HG03565 (cell line): ENCODE data around the gene EMC9.
"Not testable (repeated sequence)": the region's sequence is repeated elsewhere in the genome, so short reads cannot be mapped to it uniquely, and the experiment has no call there.

Experiments
- ATAC-seq: cut with Tn5 transposase; IDR thresholded peaks from one replicate; pipeline ENCODE4 v1.9.1; 2021; ENCODE audit warnings: mild to moderate bottlenecking, moderate library complexity; ENCODE audit not compliant: unreplicated experiment

EMC9 gene

DNA sequence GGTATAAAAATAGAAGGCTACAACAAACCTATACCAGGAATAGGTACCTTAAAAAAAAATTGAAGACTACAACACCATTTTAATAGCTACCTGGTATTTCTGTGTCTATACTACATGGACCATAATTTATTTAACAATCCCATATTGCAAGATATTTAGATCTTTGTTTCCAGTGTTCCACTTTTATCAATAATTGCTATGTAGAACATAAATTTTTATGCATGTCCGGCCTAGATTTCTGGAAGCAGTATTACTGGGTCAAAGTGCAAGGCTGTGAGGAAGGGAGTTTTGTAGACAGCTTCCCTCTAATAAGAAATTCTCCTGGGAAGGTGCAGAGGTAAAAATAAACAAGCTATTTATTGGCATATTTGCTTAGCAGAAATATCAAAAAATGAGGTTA is 30.9 kb downstream of the EMC9 start:
- ATAC-seq: no peak

DNA sequence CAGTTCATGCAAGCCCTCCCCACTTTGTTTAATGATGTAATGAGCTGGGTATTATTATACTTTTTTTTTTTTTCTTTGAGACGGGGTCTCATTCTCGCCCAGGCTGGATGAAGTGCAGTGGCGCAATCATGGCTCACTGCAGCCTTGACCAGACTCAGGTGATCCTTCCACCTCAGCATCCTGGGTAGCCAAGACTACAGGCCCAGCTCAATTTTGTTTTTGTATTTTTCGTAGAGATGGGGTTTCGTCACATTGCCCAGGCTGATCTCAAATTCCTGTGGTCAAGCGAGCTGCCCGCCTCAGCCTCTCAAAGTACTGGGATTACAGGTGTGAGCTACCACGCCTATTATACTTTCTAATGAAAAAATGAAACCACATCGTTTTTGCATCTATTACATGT is 31.3 kb downstream of the EMC9 start:
- ATAC-seq: no peak

DNA sequence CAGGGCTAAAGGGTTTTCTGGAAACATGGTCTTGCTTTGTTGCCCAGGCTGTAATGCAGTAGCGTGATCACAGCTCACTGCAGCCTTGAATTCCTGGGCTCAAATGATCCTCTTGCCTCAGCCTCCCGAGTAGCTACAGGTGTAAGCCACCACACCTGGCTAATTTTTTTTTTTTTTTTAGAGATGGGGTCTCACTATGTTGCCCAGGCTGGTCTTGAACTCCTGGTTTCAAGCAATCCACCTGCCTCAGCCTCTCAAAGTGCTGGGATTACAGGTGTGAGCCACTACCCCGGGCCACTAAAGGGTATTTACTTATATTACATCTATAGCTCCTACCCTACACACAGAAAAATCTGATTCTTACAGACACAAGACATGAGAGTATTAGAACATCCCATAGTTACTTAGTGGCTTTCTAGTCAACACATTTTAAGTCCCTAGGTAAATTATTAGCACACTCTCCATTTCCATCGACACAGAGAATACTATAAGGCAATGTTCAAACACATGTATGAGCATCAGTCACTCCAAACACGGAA is 33.0 kb downstream of the EMC9 start:
- no peak for ATAC-seq

DNA sequence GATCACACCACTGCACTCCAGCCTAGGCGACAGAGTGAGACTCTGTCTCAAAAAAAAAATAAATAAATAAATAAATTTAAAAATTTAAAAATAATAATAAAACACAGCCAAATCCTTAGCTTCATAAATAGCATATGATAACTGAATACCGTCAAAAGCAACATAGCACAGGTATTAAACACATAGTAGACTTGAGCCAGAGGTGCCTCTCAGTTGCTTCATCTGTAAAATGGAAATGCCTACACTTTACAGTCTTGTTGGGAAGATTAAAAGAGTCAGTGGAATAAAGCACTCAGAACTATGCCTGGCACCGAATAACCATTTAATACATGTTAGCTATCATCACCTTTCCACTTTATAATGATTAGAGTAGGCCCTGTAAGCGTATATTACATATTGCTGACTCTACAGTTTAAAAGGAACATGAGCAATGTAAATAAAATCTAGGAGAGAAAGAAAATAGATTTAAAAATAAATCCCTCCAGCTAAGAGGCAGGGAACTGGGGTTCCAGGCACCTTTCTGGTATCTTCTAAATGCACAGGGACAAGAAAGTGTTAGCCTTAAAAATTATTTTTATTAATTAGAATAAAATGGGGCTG is 34.6 kb downstream of the EMC9 start:
- no peak for ATAC-seq

DNA sequence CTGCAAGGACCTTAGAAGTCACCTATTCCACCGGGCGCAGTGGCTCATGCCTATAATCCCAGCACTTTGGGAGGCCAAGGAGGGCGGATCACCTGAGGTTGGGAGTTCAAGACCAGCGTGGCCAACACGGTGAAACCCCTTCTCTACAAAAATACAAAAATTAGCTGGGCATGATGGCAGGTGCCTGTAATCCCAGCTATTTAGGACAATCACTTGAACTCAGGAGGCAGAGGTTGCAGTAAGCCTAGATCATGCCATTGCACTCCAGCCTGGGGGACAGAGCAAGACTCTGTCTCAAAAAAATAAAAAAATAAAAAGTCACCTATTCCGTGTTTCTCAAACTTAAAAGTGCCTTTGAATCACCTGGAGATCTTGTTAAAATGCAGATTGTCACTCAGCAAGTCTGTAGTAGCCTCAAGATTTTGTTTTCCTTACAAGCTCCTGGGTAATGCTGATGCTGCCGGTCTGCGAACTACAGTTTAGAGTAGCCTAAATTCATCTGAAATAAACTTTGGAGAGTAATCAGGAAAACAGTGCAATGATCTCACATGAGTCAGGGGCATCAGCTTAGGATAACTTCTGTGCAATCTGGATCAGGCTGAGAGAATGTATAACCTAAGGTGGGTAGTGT is 35.7 kb downstream of the EMC9 start:
- not testable (repeated sequence) for ATAC-seq

DNA sequence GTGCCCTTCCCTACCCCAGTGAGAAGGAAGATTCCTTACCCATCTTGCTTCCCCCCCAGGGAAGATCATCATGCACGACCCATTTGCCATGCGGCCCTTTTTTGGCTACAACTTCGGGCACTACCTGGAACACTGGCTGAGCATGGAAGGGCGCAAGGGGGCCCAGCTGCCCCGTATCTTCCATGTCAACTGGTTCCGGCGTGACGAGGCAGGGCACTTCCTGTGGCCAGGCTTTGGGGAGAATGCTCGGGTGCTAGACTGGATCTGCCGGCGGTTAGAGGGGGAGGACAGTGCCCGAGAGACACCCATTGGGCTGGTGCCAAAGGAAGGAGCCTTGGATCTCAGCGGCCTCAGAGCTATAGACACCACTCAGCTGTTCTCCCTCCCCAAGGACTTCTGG is 37.9 kb downstream of the EMC9 start:
- no peak for ATAC-seq

DNA sequence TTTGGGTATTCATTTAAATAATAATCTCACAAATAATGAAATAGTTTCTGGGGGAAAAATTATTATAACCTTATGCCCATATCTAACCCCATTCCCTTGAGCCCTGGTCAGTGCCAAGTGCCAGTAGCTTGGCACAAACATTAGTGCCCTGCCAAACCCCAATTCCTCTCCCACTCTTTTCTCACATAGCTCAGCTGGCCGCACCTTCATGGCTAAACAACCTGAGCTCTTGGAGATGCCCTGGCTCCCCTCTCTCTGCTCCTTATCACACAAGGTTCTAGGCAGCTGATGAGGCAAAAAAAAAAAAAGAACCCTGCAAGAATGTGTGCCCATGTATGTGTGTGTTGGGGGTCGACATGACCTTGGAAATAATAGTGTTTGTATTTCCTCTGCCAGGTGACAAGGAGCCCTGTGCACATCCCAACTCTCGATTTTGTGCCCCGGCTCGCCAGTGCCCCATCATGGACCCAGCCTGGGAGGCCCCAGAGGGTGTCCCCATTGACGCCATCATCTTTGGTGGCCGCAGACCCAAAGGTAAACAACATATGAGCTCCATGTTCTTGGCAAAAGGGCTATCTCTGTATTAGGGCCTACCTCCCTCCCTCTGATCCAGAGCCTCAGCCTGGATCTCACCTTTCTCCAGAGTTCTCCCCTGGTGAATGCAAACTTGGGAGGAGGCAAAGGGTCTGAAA is 38.9 kb downstream of the EMC9 start:
- no peak for ATAC-seq

DNA sequence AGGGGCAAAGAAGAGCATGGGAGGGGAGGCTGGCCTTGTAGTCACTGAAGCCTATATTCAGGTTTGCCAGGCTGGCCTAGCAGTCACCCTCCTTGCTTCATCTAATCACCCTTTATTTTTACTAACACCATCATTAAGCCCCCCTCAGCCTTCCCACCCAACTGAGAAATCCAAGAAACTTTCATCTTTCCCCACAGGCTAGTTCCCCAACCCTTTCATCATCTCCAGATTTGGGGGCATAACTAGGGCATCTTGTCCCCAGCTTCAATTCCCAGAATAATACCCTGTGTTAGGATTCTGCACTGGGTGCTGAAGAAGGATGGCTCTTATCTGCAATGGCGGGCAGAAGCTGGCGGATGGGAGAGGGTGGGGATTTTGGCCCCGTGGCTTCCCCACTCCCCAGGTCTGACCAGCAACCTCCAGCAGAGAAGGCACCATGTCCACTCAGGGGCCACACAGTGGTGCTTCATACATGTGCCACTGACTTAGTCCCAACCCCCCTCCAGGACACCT is 40.4 kb downstream of the EMC9 start:
- no peak for ATAC-seq

DNA sequence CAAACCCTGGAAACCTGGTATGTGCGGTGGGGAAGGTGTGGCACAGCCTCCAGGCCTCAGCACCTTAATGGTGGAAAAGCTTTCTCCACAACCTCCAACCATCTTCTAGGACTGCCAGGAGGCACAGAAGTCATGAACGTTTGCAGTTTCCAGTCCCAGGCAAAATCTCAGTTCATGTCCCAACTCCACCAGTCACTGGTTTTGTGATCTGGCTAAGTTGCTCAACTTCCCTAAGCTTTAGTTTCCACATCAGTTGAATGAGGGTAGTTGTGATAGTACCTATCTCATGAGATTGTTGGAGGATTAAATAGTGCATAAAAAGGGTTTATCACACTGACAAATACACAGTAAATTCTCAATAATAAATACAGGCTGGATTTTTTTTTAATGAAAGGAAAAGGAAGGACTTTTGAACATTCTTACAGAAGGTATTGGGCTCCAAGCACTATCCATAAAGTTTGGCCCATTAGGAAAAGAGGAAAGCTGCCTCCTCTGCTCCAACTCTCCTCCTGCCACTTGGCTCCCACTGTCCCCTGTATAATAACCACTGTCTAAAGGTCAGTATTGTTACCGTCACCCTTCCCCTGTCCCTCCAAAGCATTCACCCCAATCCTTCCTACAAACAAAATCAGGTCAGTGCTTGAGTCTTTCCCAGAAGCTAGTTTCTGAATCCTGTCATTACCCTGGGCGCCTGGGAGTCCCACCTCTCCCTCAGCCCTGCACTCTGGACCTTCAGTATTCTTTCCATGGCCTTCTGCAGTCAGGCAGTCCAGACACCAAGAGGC is 41.0 kb downstream of the EMC9 start:
- ATAC-seq: no peak

DNA sequence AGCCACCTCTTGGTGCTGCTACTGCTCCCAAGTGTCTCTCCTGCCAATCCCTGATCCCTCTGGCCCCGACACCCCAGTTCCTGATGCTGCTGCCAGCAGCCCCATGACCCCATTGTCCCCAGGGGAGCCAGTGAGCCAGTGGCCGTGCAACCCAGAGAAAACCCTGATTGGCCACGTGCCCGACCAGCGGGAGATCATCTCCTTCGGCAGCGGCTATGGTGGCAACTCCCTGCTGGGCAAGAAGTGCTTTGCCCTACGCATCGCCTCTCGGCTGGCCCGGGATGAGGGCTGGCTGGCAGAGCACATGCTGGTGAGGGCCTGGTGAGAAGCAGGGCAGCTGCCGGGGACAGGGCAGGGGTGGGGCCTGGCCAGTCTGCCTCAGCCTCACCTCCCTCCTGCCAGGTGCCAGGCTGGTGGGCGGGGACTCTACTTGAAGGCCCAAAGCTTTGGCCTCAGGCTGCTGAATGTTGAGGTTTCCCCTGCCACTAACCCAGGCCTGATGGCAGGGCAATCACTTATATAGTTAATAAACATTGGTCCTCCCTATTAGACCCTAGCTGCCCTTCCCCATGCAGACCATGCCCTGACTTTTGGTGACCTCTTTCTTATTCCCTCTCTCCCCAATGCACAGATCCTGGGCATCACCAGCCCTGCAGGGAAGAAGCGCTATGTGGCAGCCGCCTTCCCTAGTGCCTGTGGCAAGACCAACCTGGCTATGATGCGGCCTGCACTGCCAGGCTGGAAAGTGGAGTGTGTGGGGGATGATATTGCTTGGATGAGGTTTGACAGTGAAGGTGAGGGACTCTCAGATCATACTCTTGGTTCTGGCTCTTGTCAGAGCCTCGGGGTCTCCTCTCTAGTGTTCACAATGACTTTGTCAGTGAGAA is 42.2 kb downstream of the EMC9 start:
- ATAC-seq: no peak

DNA sequence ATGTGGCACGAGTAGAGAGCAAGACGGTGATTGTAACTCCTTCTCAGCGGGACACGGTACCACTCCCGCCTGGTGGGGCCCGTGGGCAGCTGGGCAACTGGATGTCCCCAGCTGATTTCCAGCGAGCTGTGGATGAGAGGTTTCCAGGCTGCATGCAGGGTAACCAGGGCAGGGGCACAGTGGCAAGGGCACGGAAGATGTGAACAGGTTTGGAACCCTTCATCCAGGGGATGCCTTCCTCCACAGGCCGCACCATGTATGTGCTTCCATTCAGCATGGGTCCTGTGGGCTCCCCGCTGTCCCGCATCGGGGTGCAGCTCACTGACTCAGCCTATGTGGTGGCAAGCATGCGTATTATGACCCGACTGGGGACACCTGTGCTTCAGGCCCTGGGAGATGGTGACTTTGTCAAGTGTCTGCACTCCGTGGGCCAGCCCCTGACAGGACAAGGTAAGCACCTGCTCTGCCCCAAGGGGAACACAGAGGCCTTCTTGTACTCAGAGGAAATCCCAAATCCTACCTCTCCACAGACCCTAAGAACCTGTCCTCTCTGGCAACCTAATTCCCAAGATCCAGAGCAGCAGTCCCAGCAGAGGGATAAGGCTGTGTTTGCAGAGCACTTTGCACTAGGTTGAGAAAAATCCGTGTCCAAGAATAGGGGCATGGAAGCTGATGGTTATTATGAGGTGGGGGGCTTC is 43.0 kb downstream of the EMC9 start:
- ATAC-seq: no peak

DNA sequence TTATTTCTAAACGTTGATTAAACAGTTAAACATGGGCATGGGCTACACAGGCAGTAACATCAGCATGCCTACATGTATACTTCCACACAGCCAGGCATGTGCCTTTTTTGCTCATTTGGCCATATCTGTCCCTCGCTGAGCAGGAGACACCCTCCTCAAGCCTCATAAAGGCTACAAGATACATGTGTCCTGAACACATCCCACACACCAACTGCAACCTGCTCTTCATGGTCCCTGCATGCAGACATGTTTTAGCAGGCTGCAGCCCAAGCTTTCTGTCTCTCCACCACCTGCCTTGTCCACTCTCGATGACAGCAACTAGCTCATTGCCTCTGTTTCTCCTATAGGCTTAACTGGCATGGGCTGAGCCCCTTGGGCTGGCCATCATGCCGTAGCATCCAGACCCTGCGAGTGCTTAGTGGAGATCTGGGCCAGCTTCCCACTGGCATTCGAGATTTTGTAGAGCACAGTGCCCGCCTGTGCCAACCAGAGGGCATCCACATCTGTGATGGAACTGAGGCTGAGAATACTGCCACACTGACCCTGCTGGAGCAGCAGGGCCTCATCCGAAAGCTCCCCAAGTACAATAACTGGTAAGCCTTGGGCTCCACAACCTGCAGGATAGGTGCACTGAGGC is 44.7 kb downstream of the EMC9 start:
- no peak for ATAC-seq

DNA sequence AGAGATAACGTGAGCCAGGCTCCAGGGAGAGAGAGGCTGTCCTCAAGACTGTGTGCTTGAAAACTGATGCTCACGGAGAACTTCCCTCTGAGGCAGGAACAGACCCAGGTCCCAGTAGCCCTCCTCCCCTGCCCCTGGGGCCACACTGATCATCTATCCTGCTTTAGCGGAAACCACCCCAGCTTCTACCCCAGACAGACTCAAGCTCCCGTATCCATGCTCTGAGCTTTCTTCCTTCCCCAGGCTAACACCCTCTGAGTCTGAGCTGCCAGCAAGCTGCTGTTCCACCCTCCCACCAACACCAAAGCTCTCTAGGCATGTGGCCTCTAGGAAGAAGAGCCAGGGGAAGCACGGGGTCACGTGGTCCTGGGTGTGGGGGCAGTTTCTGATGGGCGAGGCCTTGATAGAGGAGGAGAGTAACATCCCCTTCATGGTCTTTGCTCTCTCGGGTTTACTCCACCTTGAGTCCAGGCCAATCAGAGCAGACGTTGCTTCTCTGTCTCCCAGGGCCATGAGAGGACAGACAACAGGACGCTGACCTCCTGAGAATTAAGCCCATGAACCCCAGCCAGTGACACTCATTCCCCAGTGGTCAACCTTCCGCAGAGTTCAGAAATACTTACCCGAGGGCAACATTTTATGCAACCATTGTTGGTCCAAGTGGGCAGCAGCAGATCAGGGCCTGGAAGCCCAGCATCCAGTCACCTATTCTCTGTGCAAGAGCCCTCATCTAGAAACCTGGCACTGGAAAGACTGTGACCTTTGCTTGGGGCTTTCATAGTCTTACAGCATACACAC is 45.9 kb downstream of the EMC9 start:
- peak; percentile 72 for ATAC-seq

DNA sequence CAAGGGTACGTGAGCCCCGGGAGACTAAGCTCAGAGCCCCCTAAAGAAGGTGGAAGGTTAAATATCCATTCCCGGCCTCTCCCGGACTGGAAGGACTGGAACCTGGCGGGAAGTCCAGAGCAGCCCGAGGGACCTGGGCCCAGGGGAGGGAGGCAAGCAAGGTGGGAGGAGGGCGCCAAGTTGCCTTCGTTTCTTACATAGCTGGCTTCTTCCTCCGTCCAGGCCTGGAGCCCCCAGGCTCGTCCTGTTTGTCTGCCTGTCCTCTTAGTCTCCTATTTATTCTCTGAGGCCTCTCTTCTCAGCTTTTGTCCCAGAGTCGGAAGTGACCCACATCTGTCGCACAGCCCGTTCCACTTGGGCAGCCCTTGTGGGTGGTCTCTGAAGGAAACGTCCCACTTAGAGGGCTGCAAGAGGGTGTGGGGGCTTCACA is 46.5 kb downstream of the EMC9 start:
- ATAC-seq: no peak

DNA sequence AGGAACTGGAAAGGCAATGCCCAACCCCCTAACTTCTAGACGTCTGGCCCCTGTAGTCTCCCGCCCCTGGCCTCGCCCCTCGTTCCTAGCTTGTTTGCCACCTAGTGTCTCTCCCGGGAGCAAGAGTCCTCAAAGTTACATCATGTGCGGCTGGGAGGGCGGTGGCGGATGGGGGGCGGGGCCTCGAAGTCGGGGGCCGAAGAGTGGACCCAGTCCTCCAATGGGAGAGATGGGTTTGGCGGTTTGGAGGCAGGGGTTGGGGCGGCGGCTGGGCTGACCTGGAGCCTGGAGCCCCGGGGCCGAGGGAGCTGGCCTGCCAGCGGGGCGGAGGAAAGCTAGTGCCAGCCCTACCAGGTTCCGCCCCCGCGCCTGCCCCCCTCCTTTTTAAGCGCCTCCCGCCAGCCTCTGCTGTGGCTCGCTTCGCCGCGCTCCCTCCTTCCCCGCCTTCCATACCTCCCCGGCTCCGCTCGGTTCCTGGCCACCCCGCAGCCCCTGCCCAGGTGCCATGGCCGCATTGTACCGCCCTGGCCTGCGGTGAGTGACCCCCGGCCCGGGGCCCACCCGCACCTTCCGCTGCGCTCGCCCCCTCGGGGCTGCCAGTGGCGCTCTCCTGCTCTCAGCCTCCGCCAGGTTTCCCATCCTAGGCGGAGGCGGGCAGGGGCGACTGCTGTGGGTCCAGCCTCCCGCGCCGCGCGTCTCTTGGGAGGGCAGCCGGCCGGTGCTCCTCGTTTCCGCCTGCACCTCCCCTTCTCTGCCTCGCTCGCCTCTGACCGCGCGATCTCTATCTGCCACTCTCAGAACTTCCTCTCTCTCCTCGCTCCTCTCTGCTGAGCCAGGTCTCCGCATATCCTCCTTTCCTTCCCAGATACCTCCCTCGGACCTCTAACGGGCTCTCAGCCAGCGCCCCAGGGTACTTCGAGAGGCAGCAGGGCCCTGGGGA is 47.2 kb downstream of the EMC9 start, which contains the start of gene PCK2:
PCK2 (plus strand) TSS at position 411 of the 940 bp plus-strand sequence; CDS start at position 506, 95 bp downstream.
- peak; percentile 23 for ATAC-seq

DNA sequence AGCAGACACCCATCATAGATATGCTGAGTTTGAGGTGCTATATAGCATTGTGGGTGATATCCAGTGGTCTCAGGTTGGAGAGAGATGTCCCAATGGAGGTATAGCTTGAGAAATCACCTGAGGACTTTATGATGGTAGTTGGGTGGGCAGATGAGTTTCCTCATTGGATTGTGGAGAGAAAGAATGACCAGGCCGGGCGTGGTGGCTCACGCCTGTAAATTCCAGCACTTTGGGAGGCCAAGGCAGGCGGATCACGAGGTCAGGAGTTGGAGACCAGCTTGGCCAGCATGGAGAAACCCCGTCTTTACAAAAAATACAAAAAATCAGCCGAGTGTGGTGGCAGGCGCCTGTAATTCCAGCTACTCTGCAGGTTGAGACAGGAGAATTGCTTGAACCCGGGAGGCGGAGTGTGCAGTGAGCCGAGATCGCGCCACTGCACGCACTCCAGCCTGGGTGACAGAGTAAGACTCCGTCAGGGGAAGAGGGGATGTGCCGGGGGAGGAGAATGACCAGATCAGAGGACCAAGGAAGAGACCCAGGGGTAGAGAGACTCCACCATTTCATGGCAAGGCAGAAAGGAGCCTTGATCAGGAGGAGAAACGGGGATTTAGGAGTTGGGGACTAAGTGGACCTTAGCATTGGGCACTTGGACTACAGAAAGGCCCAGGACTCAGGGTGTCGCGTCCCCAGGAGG is 48.0 kb downstream of the EMC9 start:
- no peak for ATAC-seq
